HepG2 (cell line): ENCODE results near the gene ZNF180.

ENCODE experiments used
- AFF4 ChIP-seq: sonication (generic); formaldehyde crosslinking; IDR thresholded peaks from 2 replicates; pipeline ENCODE4 v1.4.0; 2020; ENCODE audit warnings: missing genetic modification reagents
- BCLAF1 ChIP-seq: fragments of 450-650 bp; IDR thresholded peaks from 2 replicates; pipeline ENCODE4 v1.6.1; 2017; ENCODE audit warnings: mild to moderate bottlenecking
- CTCF ChIP-seq: sonication (generic); formaldehyde crosslinking; IDR thresholded peaks from 2 replicates; pipeline ENCODE4 v1.5.0; 2020; ENCODE audit warnings: mild to moderate bottlenecking, missing genetic modification reagents, moderate library complexity
- HDAC1 ChIP-seq: sonication (generic); formaldehyde crosslinking; IDR thresholded peaks from 2 replicates; pipeline ENCODE4 v1.5.1; 2020; ENCODE audit warnings: mild to moderate bottlenecking, missing genetic modification reagents
- KMT2B ChIP-seq: IDR thresholded peaks from 2 replicates; pipeline ENCODE4 v1.6.1; 2016; ENCODE audit warnings: missing genetic modification reagents, missing compliant biosample characterization
- POLR2A ChIP-seq, 2 experiments: IDR thresholded peaks; 2 replicates each; pipeline ENCODE4 v1.6.1; 2011; ENCODE audit warnings: low read depth in 2 of 2, low read length in 2 of 2, mild to moderate bottlenecking in 1 of 2, moderate library complexity in 1 of 2; ENCODE audit not compliant: insufficient read depth in 1 of 2
- POLR2AphosphoS5 ChIP-seq: IDR thresholded peaks from 2 replicates; pipeline ENCODE4 v1.6.1; 2012; ENCODE audit warnings: low read depth, low read length
- SMC3 ChIP-seq: IDR thresholded peaks from 2 replicates; pipeline ENCODE4 v1.6.1; 2011; ENCODE audit warnings: low read length, improper control_type of control experiment
- ZNF224 ChIP-seq: sonication (generic); formaldehyde crosslinking; IDR thresholded peaks from 2 replicates; pipeline ENCODE4 v1.5.0; 2020; ENCODE audit warnings: mild to moderate bottlenecking, missing genetic modification reagents
- TF ChIP-seq, protein P1 (sequence below): sonication (generic); formaldehyde crosslinking; IDR thresholded peaks from 2 replicates; pipeline ENCODE4 v1.4.0; 2020; ENCODE audit warnings: missing genetic modification reagents

- TF ChIP-seq KMT2B (CRISPR knock-in tag) = no peak
- no peak for TF ChIP-seq BCLAF1
- TF ChIP-seq, protein P1, sequence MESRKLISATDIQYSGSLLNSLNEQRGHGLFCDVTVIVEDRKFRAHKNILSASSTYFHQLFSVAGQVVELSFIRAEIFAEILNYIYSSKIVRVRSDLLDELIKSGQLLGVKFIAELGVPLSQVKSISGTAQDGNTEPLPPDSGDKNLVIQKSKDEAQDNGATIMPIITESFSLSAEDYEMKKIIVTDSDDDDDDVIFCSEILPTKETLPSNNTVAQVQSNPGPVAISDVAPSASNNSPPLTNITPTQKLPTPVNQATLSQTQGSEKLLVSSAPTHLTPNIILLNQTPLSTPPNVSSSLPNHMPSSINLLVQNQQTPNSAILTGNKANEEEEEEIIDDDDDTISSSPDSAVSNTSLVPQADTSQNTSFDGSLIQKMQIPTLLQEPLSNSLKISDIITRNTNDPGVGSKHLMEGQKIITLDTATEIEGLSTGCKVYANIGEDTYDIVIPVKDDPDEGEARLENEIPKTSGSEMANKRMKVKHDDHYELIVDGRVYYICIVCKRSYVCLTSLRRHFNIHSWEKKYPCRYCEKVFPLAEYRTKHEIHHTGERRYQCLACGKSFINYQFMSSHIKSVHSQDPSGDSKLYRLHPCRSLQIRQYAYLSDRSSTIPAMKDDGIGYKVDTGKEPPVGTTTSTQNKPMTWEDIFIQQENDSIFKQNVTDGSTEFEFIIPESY (CRISPR knock-in tag) = no peak
- no peak for TF ChIP-seq AFF4 (CRISPR knock-in tag)
- no peak for TF ChIP-seq CTCF (CRISPR knock-in tag)
- no peak for TF ChIP-seq SMC3
- no peak for TF ChIP-seq HDAC1 (CRISPR knock-in tag)
- TF ChIP-seq ZNF224 (CRISPR knock-in tag) = no peak
- TF ChIP-seq POLR2A (IDR thresholded peaks at IDR 0.05; ENCODE audit: insufficient read depth in 1 of 2, low read depth in 2 of 2, low read length in 2 of 2) = no peak
- no peak for TF ChIP-seq POLR2AphosphoS5
Observed at GRCh38 chr19:44521370-44521769, 21.0 kb upstream of the ZNF180 start.
